ENCODE measurements around the gene PTPRM.

PTPRM gene

GRCh38 chr18:7813131-7813530 lies 246.0 kb downstream of the PTPRM start:
- DNase-seq = no peak

- DNase-seq = no peak
These were observed 247.7 kb downstream of the PTPRM start for GRCh38 chr18:7814754-7815315.

GRCh38 chr18:7815787-7816186 lies 248.7 kb downstream of the PTPRM start:
- no peak for DNase-seq

GRCh38 chr18:7817575-7818230 lies 250.6 kb downstream of the PTPRM start:
- DNase-seq = no peak

- DNase-seq = no peak
These were observed 254.7 kb downstream of the PTPRM start for GRCh38 chr18:7821784-7822183.

GRCh38 chr18:7822435-7823331 lies 255.6 kb downstream of the PTPRM start:
- no peak for DNase-seq

- DNase-seq = no peak
These were observed 257.9 kb downstream of the PTPRM start for GRCh38 chr18:7824970-7825369.

GRCh38 chr18:7830468-7830867 lies 263.4 kb downstream of the PTPRM start:
- DNase-seq = peak; percentile 7

GRCh38 chr18:7839548-7839947 lies 272.4 kb downstream of the PTPRM start:
- no peak for DNase-seq

GRCh38 chr18:7840411-7840810 lies 273.3 kb downstream of the PTPRM start:
- DNase-seq = no peak

- DNase-seq = no peak
These were observed 276.9 kb downstream of the PTPRM start for GRCh38 chr18:7844017-7844416.

- no peak for DNase-seq
These were observed 277.3 kb downstream of the PTPRM start for GRCh38 chr18:7844418-7844817.

- no peak for DNase-seq
These were observed 279.2 kb downstream of the PTPRM start for GRCh38 chr18:7846335-7846734.

- DNase-seq = no peak
These were observed 280.4 kb downstream of the PTPRM start for GRCh38 chr18:7847357-7848053.

- no peak for DNase-seq
These were observed 280.9 kb downstream of the PTPRM start for GRCh38 chr18:7848054-7848412.

GRCh38 chr18:7850446-7850845 lies 283.3 kb downstream of the PTPRM start:
- no peak for DNase-seq

GRCh38 chr18:7855028-7855427 lies 287.9 kb downstream of the PTPRM start:
- DNase-seq = no peak

- no peak for DNase-seq
These were observed 288.6 kb downstream of the PTPRM start for GRCh38 chr18:7855671-7856070.

- DNase-seq = no peak
These were observed 289.0 kb downstream of the PTPRM start for GRCh38 chr18:7856116-7856515.

- DNase-seq = no peak
These were observed 289.6 kb downstream of the PTPRM start for GRCh38 chr18:7856733-7857132.

- DNase-seq = no peak
These were observed 290.4 kb downstream of the PTPRM start for GRCh38 chr18:7857562-7857961.

GRCh38 chr18:7859122-7859521 lies 292.0 kb downstream of the PTPRM start:
- no peak for DNase-seq

GRCh38 chr18:7870266-7870665 lies 303.1 kb downstream of the PTPRM start:
- no peak for DNase-seq

GRCh38 chr18:7870855-7871254 lies 303.7 kb downstream of the PTPRM start:
- no peak for DNase-seq

Data from NCI-H774 (cell line).